Activated CD4-positive, alpha-beta T cell treated with anti-CD3 and anti-CD28 coated beads, Interleukin-2, amount 10 ng/mL, durations not matched to agents 24 days and 14 days (primary cell): ENCODE data around the gene LPXN. TPM values are rescaled to one million over a fixed set of nuclear protein-coding genes. Genes with fewer than 3 reads are reported as not detected.

Experiments used
- DNase-seq: peaks from one replicate; pipeline ENCODE4 v3.0.0; 2022
- H3K27ac Mint-ChIP-seq: one replicate; pipeline ENCODE4 v1.8.0; 2022; ENCODE audit warnings: mild to moderate bottlenecking, mixed read lengths
- H3K27me3 Mint-ChIP-seq: one replicate; pipeline ENCODE4 v1.8.0; 2022; ENCODE audit warnings: mixed read lengths
- H3K36me3 Mint-ChIP-seq: one replicate; pipeline ENCODE4 v1.8.0; 2022; ENCODE audit warnings: low read depth, mild to moderate bottlenecking, mixed read lengths
- H3K4me1 Mint-ChIP-seq: one replicate; pipeline ENCODE4 v1.8.0; 2021; ENCODE audit warnings: mixed read lengths
- H3K4me3 Mint-ChIP-seq: one replicate; pipeline ENCODE4 v1.8.0; 2022; ENCODE audit warnings: mild to moderate bottlenecking, moderate library complexity, mixed read lengths
- H3K9me3 Mint-ChIP-seq: one replicate; pipeline ENCODE4 v1.8.0; 2021; ENCODE audit warnings: mixed read lengths
- intact Hi-C: fragments of 100-400 bp; cut with micrococcal nuclease; formaldehyde crosslinking; loops from one replicate; pipeline ENCODE4 v1.15.1; 2023
- total RNA-seq: library from RNA; stranded (reverse); gene quantifications from 2 replicates; pipeline ENCODE4 v1.2.3, GENCODE V29; 2022

LPXN gene
- total RNA-seq, 1 donor from 2014 or later = 86.3 TPM

GRCh38 chr11:58596621-58597020 lies 21.0 kb upstream of the LPXN start:
- no peak for DNase-seq
- peaks cover 54% of the 10 kb centered on the region for H3K4me1 Mint-ChIP-seq
- intact Hi-C loops = loop anchor here (1.0 to 2.0 kb wide), 2 partner anchors 14 to 16 kb away; no protein-coding TSS in a partner anchor
- H3K9me3 Mint-ChIP-seq = no peaks in the 10 kb centered on the region
- no peak overlapping the region for H3K4me3 Mint-ChIP-seq
- H3K36me3 Mint-ChIP-seq = peaks cover 43% of the 10 kb centered on the region
- H3K27ac Mint-ChIP-seq = peak overlapping the region; percentile 17
- H3K27me3 Mint-ChIP-seq = no peaks in the 10 kb centered on the region

- Mint-ChIP-seq H3K4me3 (no peak overlapping the region), H3K27ac (no peak overlapping the region), H3K4me1 (peaks cover 52% of the 10 kb centered on the region), H3K27me3 (no peaks in the 10 kb centered on the region), H3K9me3 (no peaks in the 10 kb centered on the region), H3K36me3 (peaks cover 40% of the 10 kb centered on the region)
- DNase-seq = no peak
- intact Hi-C loops = no loop called here
These were observed 19.2 kb upstream of the LPXN start for GRCh38 chr11:58594826-58595225.

DNA sequence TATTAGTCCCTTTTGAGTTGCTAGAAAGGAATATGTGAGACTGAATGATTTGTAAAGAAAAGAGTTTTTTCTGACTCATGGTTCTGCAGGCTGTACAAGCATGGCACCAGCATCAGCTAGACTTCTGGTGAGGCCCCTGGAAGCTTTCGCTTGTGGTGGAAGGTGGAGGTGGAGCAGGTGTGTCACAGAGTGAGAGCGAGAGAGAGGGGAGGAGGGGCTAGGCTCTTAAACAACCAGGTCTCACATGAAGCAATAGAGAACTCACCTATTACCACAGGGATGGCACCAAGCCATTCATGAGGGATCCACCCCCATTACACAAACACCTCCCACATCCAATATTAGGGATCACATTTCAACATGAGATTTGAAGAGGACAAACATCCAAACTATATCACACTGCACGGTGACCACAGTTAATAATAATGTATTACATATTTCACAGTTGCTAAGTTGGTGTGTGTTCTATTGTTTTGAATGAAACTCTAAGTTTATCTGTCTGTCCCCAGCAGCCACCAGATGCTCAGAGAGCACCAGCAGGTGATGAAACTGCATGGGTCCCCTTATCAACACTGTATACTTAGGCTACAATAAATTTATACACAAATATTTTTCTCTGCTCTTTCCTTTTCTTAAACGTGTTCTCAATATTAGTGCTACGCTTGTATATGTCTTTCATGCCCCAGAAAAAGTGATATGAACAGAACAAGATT lies 17.3 kb upstream of the LPXN start:
- DNase-seq = no peak
- Mint-ChIP-seq H3K27me3 (no peaks in the 10 kb centered on the region), H3K4me1 (peaks cover 48% of the 10 kb centered on the region), H3K4me3 (no peak overlapping the region), H3K27ac (peak overlapping the region; percentile 62), H3K36me3 (peaks cover 37% of the 10 kb centered on the region), H3K9me3 (no peaks in the 10 kb centered on the region)
- intact Hi-C loops = no loop called here

DNA sequence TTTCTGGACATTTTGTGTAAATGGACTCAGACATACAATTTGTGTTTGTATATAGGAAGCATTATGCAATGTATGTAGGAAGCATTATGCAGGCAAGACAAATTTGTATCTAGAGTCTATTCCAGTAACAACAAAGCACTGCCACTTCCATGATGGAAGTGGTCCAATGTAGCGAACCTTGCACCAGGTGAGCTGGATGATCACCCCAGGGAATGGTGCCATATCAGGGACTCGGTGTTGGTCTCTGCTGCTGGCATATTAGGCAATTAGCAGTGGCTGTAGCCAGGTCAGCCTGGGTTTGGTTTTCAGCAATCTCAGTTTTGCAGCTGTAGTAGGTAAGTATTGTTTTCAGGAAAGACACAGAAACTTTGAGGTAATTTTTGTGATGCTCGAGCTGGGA lies 16.0 kb upstream of the LPXN start:
- Mint-ChIP-seq H3K27ac (no peak overlapping the region), H3K9me3 (no peaks in the 10 kb centered on the region), H3K4me3 (no peak overlapping the region), H3K4me1 (peaks cover 44% of the 10 kb centered on the region), H3K36me3 (peaks cover 42% of the 10 kb centered on the region), H3K27me3 (no peaks in the 10 kb centered on the region)
- intact Hi-C loops = no loop called here
- no peak for DNase-seq

GRCh38 chr11:58586998-58587397 lies 11.3 kb upstream of the LPXN start:
- H3K27ac Mint-ChIP-seq = no peak overlapping the region
- no peak overlapping the region for H3K4me3 Mint-ChIP-seq
- H3K36me3 Mint-ChIP-seq = peaks cover 32% of the 10 kb centered on the region
- H3K4me1 Mint-ChIP-seq = peaks cover 37% of the 10 kb centered on the region
- no peaks in the 10 kb centered on the region for H3K9me3 Mint-ChIP-seq
- DNase-seq = no peak
- intact Hi-C loops = no loop called here
- no peaks in the 10 kb centered on the region for H3K27me3 Mint-ChIP-seq

GRCh38 chr11:58582437-58582836 lies 6.8 kb upstream of the LPXN start:
- H3K27me3 Mint-ChIP-seq = peaks cover 4% of the 10 kb centered on the region
- peak overlapping the region; percentile 44 for H3K4me3 Mint-ChIP-seq
- peak overlapping the region; percentile 12 for H3K27ac Mint-ChIP-seq
- intact Hi-C loops = no loop called here
- DNase-seq = no peak
- peaks cover 38% of the 10 kb centered on the region for H3K36me3 Mint-ChIP-seq
- peaks cover 51% of the 10 kb centered on the region for H3K4me1 Mint-ChIP-seq
- H3K9me3 Mint-ChIP-seq = no peaks in the 10 kb centered on the region

GRCh38 chr11:58580311-58580710 lies 4.7 kb upstream of the LPXN start:
- peaks cover 61% of the 10 kb centered on the region for H3K4me1 Mint-ChIP-seq
- H3K36me3 Mint-ChIP-seq = peaks cover 27% of the 10 kb centered on the region
- no peak for DNase-seq
- intact Hi-C loops = loop anchor here (1.0 kb wide), 1 partner anchor 17 kb away; no protein-coding TSS in a partner anchor
- peak overlapping the region; percentile 93 for H3K4me3 Mint-ChIP-seq
- H3K27ac Mint-ChIP-seq = peak overlapping the region; percentile 95
- peaks cover 4% of the 10 kb centered on the region for H3K27me3 Mint-ChIP-seq
- H3K9me3 Mint-ChIP-seq = no peaks in the 10 kb centered on the region

DNA sequence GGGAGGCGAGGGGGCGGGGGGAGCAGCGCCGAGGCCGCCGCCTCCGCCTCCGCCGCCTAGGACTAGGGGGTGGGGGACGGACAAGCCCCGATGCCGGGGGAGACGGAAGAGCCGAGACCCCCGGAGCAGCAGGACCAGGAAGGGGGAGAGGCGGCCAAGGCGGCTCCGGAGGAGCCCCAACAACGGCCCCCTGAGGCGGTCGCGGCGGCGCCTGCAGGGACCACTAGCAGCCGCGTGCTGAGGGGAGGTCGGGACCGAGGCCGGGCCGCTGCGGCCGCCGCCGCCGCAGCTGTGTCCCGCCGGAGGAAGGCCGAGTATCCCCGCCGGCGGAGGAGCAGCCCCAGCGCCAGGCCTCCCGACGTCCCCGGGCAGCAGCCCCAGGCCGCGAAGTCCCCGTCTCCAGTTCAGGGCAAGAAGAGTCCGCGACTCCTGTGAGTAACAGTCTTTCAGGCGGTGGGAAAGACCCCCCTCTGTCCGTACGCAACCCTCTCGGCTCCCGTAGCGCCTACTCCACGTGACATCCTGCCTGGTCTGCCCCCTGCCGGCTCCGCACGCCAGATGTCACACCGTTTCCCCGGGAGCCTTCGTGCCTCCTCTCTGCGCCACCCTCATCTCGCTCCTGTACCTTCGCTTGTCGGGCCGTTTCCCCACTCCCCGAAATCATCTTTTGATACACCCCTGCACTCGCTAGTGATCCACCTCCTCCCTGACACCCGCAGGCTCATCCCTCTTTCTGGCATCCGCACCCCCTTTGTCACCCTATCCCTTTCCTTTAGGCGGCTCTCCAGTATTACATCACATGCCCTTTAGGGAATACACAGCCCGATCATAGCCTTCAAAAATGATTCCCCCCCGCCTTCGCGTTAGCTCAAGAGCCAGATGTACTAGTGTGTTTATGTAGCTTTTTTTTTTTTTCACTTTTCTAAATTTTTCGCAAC lies 3.8 kb upstream of the LPXN start:
- DNase-seq = peak; percentile 97
- Mint-ChIP-seq H3K4me3 (peak overlapping the region; percentile 93), H3K4me1 (peaks cover 66% of the 10 kb centered on the region), H3K9me3 (no peaks in the 10 kb centered on the region), H3K27ac (peak overlapping the region; percentile 100), H3K36me3 (peaks cover 32% of the 10 kb centered on the region), H3K27me3 (peaks cover 4% of the 10 kb centered on the region)
- intact Hi-C loops = loop anchor here (1.0 to 5.0 kb wide), 10 partner anchors 18 to 1242 kb away; partner anchors contain the start of genes CLP1, FAM111B, OSBP and P2RX3

DNA sequence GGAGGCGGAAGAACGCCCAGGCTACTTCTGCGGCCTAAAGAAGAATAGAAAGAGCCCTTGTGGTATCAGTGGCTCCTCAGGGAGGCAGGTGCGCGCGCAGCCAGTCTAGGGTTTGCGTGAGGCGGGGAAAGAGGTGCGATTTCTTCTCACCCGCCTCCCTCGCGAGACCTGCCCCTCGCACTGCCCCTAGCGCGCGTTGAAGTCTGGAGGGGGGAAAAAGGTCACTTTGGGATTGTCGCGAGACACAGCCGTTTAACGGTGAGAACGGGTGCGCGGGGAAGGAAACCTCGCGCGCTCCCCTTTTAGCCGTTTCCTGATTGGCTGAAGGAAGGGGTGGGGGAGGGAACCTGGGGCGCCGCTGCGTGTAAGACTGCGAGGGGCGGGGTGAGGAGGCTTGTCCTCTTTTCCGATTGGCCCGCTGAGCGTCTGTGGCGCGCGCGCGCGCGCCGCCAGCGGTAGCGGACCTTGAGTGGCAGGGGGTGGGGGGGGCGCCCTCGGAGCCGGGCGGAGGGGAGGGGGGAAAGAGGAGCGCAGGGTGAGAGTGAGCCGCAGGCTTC lies 3.1 kb upstream of the LPXN start, which contains the start of gene ZFP91:
Gene ZFP91, plus strand, starts transcription at position 429 of the 557 bp plus-strand sequence. CDS start 219 bp downstream, outside the sequence.
- intact Hi-C loops = loop anchor here (1.0 to 5.0 kb wide), 14 partner anchors 35 to 1241 kb away; partner anchors contain the start of genes CLP1, FAM111B, MED19 and OSBP
- H3K4me3 Mint-ChIP-seq = peak within 1 kb of the TSS; percentile 93
- peak; percentile 97 for DNase-seq
- H3K4me1 Mint-ChIP-seq = peaks cover 67% of the 10 kb centered on the region
- H3K27ac Mint-ChIP-seq = peak within 1 kb of the TSS; percentile 100
- H3K27me3 Mint-ChIP-seq = peaks cover 4% of the 10 kb centered on the region
- H3K36me3 Mint-ChIP-seq = peaks cover 31% of the 10 kb centered on the region
- no peaks in the 10 kb centered on the region for H3K9me3 Mint-ChIP-seq

GRCh38 chr11:58578136-58578634 lies 2.5 kb upstream of the LPXN start:
- Mint-ChIP-seq H3K36me3 (peaks cover 33% of the 10 kb centered on the region), H3K4me3 (peak overlapping the region; percentile 93), H3K9me3 (no peaks in the 10 kb centered on the region), H3K4me1 (peaks cover 69% of the 10 kb centered on the region), H3K27ac (peak overlapping the region; percentile 100), H3K27me3 (peaks cover 4% of the 10 kb centered on the region)
- peak; percentile 97 for DNase-seq
- intact Hi-C loops = loop anchor here (1.0 to 5.0 kb wide), 12 partner anchors 35 to 1241 kb away; partner anchors contain the start of genes FAM111B, MED19, OSBP and P2RX3

DNA sequence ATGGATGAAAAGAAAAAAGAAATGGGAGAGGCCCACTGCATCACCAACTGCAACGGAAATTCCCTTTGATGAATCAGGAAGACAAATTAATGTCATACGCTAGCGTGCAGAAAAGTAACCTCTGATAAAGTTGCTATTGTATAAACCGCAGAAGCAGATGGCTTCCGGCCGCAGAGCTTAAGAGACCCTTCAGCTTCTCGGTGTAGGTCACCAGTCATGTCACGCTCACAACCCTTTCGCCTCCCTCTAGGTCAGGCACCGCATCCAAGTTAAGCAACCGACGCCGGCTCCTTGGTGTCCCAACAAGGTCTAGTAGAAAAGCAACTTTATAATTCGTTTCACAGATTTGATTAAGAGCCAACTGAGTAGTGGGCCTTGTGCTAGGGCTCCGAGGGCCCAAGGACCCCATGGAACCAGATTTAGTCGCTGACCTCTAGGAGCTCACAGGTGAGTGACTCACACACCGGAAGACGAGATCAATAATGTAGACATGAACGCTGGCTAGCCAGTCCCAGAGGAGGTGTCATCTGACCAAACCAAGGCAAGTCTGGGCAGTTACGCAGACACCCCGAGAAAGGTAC lies 2.0 kb upstream of the LPXN start:
- Mint-ChIP-seq H3K4me3 (peak overlapping the region; percentile 93), H3K9me3 (no peaks in the 10 kb centered on the region), H3K36me3 (peaks cover 32% of the 10 kb centered on the region), H3K4me1 (peaks cover 68% of the 10 kb centered on the region), H3K27me3 (peaks cover 4% of the 10 kb centered on the region), H3K27ac (peak overlapping the region; percentile 100)
- DNase-seq = peak; percentile 91
- intact Hi-C loops = loop anchor here (1.0 to 5.0 kb wide), 15 partner anchors 36 to 1240 kb away; partner anchors contain the start of genes FAM111B, MED19, OSBP and P2RX3

GRCh38 chr11:58576887-58577471 lies 1.3 kb upstream of the LPXN start:
- Mint-ChIP-seq H3K4me3 (peak overlapping the region; percentile 93), H3K36me3 (peaks cover 32% of the 10 kb centered on the region), H3K27me3 (peaks cover 4% of the 10 kb centered on the region), H3K9me3 (no peaks in the 10 kb centered on the region), H3K27ac (peak overlapping the region; percentile 100), H3K4me1 (peaks cover 66% of the 10 kb centered on the region)
- DNase-seq = peak; percentile 65
- intact Hi-C loops = loop anchor here (1.0 to 5.0 kb wide), 4 partner anchors 52 to 1240 kb away; partner anchors contain the start of genes P2RX3 and SSRP1
